K562 (cell line): Measurements from ENCODE around the gene LTBP4. TPM values are rescaled to one million over a fixed set of nuclear protein-coding genes. Genes with fewer than 3 reads are reported as not detected.
A peak's percentile ranks its signal among the peaks of the same experiment; 100 is the strongest.

Source experiments
- BCL6 ChIP-seq: fragments of 250-450 bp; sonication (Bioruptor Pico); IDR thresholded peaks from 2 replicates; pipeline ENCODE4 v1.4.0; 2020
- CBFB ChIP-seq: sonication (generic); formaldehyde crosslinking; IDR thresholded peaks from 2 replicates; pipeline ENCODE4 v1.4.0; 2020; ENCODE audit warnings: mild to moderate bottlenecking, missing genetic modification reagents
- DNMT1 ChIP-seq: fragments of 450-650 bp; IDR thresholded peaks from 2 replicates; pipeline ENCODE4 v1.6.1; 2016; ENCODE audit warnings: antibody characterized with exemption, mild to moderate bottlenecking
- HBP1 ChIP-seq: fragments of 450-650 bp; formaldehyde crosslinking; IDR thresholded peaks from 2 replicates; pipeline ENCODE4 v1.4.0; 2022; ENCODE audit warnings: missing genetic modification characterization
- HINFP ChIP-seq: fragments of 450-650 bp; conservative IDR thresholded peaks from 2 replicates; pipeline ENCODE4 v1.6.1; 2016; ENCODE audit warnings: missing genetic modification characterization, low read depth, mild to moderate bottlenecking, control low read depth, missing compliant biosample characterization
- KAT8 ChIP-seq: fragments of 450-650 bp; IDR thresholded peaks from 2 replicates; pipeline ENCODE4 v1.6.1; 2016; ENCODE audit warnings: low read depth, mild to moderate bottlenecking
- MBD2 ChIP-seq: sonication (generic); IDR thresholded peaks from 2 replicates; pipeline ENCODE4 v1.6.1; 2016; ENCODE audit warnings: low read depth, borderline replicate concordance
- MXD1 ChIP-seq: fragments of 250-450 bp; sonication (Bioruptor Pico); IDR thresholded peaks from 2 replicates; pipeline ENCODE4 v1.8.0; 2021; ENCODE audit warnings: borderline replicate concordance, mild to moderate bottlenecking, moderate library complexity; ENCODE audit not compliant: poor library complexity, severe bottlenecking
- MYC ChIP-seq, 2 experiments: fragments of 250-450 bp in 1 of 2; sonication (Bioruptor Pico) in 1 of 2; IDR thresholded peaks; 2 replicates each; pipeline versions ENCODE4 v1.5.1 to v1.6.1; 2012 to 2021; ENCODE audit warnings: low read depth in 2 of 2, borderline replicate concordance in 1 of 2, improper control_type of control experiment in 1 of 2, low read length in 1 of 2, mild to moderate bottlenecking in 1 of 2, moderate library complexity in 1 of 2
- RBM17 ChIP-seq: fragments of 200-400 bp; formaldehyde crosslinking; IDR thresholded peaks from 2 replicates; pipeline ENCODE4 v1.6.1; 2017; ENCODE audit warnings: low read depth, mild to moderate bottlenecking, low read length, borderline replicate concordance
- SIN3B ChIP-seq: fragments of 450-650 bp; IDR thresholded peaks from 2 replicates; pipeline ENCODE4 v1.6.1; 2017; ENCODE audit warnings: low read depth, mild to moderate bottlenecking, moderate library complexity
- SMAD4 ChIP-seq: fragments of 250-450 bp; sonication (Bioruptor Pico); conservative IDR thresholded peaks from 2 replicates; pipeline ENCODE4 v1.8.0; 2021; ENCODE audit warnings: inconsistent platforms, mild to moderate bottlenecking, moderate library complexity
- SUPT5H ChIP-seq: fragments of 450-650 bp; IDR thresholded peaks from 2 replicates; pipeline ENCODE4 v1.6.1; 2016
- THRB ChIP-seq: fragments of 450-650 bp; formaldehyde crosslinking; conservative IDR thresholded peaks from 2 replicates; pipeline ENCODE4 v1.4.0; 2022; ENCODE audit warnings: mild to moderate bottlenecking, missing genetic modification characterization
- XRCC5 ChIP-seq: fragments of 200-400 bp; formaldehyde crosslinking; IDR thresholded peaks from 2 replicates; pipeline ENCODE4 v1.6.1; 2017; ENCODE audit warnings: low read depth, mild to moderate bottlenecking, low read length
- ZNF133 ChIP-seq: fragments of 250-450 bp; sonication (Bioruptor Pico); IDR thresholded peaks from 2 replicates; pipeline ENCODE4 v1.4.0; 2020; ENCODE audit warnings: mild to moderate bottlenecking
- ZNF282 ChIP-seq: sonication (generic); formaldehyde crosslinking; IDR thresholded peaks from 2 replicates; pipeline ENCODE4 v1.8.1; 2023; ENCODE audit warnings: missing genetic modification reagents
- ZNF707 ChIP-seq: fragments of 250-450 bp; sonication (Bioruptor Pico); conservative IDR thresholded peaks from 2 replicates; pipeline ENCODE4 v1.8.0; 2022; ENCODE audit warnings: inconsistent platforms, mild to moderate bottlenecking, moderate library complexity
- ZZZ3 ChIP-seq: fragments of 450-650 bp; IDR thresholded peaks from 2 replicates; pipeline ENCODE4 v1.6.1; 2016; ENCODE audit warnings: antibody characterized with exemption, mild to moderate bottlenecking, moderate library complexity
- polyA plus RNA-seq, 8 experiments: library from polyadenylated mRNA; depleted of rRNA in 4 of 8; stranded (reverse) in 5 of 8; unstranded in 3 of 8; fragments of >200 nt; fragmentation: Nextera tagmentation in 2 of 8; fragmentation: Illumina TruSeq in 1 of 8; extraction: Ambion mirVana in 2 of 8; extraction: Trizol in 1 of 8; gene quantifications; 2 replicates each; pipeline versions ENCODE4 v1.2.1 to v1.2.3, GENCODE V29; 2011 to 2014; ENCODE audit warnings: inconsistent platforms in 1 of 8, missing spikeins in 1 of 8
- total RNA-seq, 7 experiments: library from RNA; depleted of rRNA in 6 of 7; stranded (reverse); fragments of >200 nt in 6 of 7; fragmentation: Illumina TruSeq in 2 of 7; extraction: Trizol in 2 of 7; gene quantifications; 2 replicates each; pipeline versions ENCODE4 v1.2.1 to v1.2.3, GENCODE V29; 2011 to 2021; ENCODE audit warnings: low replicate concordance in 1 of 7
- TF ChIP-seq, protein P1 (sequence below): sonication (generic); formaldehyde crosslinking; IDR thresholded peaks from 2 replicates; pipeline ENCODE4 v1.8.0; 2022; ENCODE audit warnings: mild to moderate bottlenecking, low read depth, missing genetic modification reagents
- TF ChIP-seq, protein P2 (sequence below): fragments of 450-650 bp; formaldehyde crosslinking; IDR thresholded peaks from 2 replicates; pipeline ENCODE4 v1.4.0; 2022; ENCODE audit warnings: mild to moderate bottlenecking, moderate library complexity

Gene LTBP4
- total and polyA plus RNA-seq, 9 of the 15 experiments (the other 6 are each of a cell fraction or from before 2014, with no cell fraction given): 0.35 to 160 (median 31.6) TPM

GRCh38 chr19:40598121-40598917 lies 2.9 kb upstream of the LTBP4 start (continued):
- peak; percentile 89 for TF ChIP-seq XRCC5
- TF ChIP-seq BCL6 (CRISPR knock-in tag): no peak
- no peak for TF ChIP-seq THRB
- no peak for TF ChIP-seq ZNF282 (CRISPR knock-in tag)
- no peak for TF ChIP-seq CBFB (CRISPR knock-in tag)
- no peak for TF ChIP-seq SUPT5H
- TF ChIP-seq HINFP: no peak
- TF ChIP-seq HBP1 (CRISPR knock-in tag): no peak
- TF ChIP-seq SMAD4 (CRISPR knock-in tag): no peak; the same call in 1 of the 2 replicates
- no peak for TF ChIP-seq ZNF707 (CRISPR knock-in tag)
- TF ChIP-seq SIN3B: peak; percentile 19; the same call in 1 of the 2 replicates
- TF ChIP-seq ZZZ3: no peak
- TF ChIP-seq MXD1 (CRISPR knock-in tag): no peak
- no peak for TF ChIP-seq DNMT1
- TF ChIP-seq, protein P1, sequence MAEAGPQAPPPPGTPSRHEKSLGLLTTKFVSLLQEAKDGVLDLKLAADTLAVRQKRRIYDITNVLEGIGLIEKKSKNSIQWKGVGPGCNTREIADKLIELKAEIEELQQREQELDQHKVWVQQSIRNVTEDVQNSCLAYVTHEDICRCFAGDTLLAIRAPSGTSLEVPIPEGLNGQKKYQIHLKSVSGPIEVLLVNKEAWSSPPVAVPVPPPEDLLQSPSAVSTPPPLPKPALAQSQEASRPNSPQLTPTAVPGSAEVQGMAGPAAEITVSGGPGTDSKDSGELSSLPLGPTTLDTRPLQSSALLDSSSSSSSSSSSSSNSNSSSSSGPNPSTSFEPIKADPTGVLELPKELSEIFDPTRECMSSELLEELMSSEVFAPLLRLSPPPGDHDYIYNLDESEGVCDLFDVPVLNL: no peak
- peak; percentile 23; the same call in 1 of the 2 replicates for TF ChIP-seq MYC (IDR thresholded peaks at IDR 0.05; ENCODE audit: low read depth, low read length)
- TF ChIP-seq MYC (CRISPR knock-in tag; IDR thresholded peaks at IDR 0.05; ENCODE audit: borderline replicate concordance, low read depth): no peak
- TF ChIP-seq KAT8: no peak
- no peak for TF ChIP-seq RBM17
- TF ChIP-seq, protein P2, sequence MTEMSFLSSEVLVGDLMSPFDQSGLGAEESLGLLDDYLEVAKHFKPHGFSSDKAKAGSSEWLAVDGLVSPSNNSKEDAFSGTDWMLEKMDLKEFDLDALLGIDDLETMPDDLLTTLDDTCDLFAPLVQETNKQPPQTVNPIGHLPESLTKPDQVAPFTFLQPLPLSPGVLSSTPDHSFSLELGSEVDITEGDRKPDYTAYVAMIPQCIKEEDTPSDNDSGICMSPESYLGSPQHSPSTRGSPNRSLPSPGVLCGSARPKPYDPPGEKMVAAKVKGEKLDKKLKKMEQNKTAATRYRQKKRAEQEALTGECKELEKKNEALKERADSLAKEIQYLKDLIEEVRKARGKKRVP (CRISPR knock-in tag): no peak
- TF ChIP-seq MBD2: peak; percentile 81
- TF ChIP-seq ZNF133 (CRISPR knock-in tag): no peak
